ENCODE results near the gene ABCF3.
"Not testable (repeated sequence)": the region's sequence is repeated elsewhere in the genome, so short reads cannot be mapped to it uniquely, and the experiment has no call there.

ABCF3 gene

DNA sequence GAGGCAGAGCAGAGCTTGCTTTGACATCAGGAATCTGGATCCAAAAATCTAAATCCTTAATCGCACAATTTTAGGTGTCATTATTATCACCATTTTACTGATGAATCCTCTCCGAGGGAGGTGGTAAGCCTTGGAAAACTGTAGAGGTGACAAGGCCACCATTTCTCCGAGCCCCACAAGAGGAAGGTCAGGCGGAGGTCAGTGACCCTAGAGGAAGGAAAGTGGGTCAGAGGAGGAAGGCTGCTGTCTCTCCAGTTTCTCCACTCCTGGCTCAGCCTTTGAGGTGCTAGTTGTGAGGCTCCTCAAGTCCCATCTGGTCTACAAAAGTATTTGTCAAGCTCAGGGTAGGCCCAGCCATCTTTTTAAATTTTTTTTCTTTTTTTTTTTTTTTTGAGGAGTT, 27.6 kb upstream of the ABCF3 start:
- TF ChIP-seq, protein P1, sequence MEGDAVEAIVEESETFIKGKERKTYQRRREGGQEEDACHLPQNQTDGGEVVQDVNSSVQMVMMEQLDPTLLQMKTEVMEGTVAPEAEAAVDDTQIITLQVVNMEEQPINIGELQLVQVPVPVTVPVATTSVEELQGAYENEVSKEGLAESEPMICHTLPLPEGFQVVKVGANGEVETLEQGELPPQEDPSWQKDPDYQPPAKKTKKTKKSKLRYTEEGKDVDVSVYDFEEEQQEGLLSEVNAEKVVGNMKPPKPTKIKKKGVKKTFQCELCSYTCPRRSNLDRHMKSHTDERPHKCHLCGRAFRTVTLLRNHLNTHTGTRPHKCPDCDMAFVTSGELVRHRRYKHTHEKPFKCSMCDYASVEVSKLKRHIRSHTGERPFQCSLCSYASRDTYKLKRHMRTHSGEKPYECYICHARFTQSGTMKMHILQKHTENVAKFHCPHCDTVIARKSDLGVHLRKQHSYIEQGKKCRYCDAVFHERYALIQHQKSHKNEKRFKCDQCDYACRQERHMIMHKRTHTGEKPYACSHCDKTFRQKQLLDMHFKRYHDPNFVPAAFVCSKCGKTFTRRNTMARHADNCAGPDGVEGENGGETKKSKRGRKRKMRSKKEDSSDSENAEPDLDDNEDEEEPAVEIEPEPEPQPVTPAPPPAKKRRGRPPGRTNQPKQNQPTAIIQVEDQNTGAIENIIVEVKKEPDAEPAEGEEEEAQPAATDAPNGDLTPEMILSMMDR (IDR thresholded peaks at IDR 0.05; ENCODE audit: borderline replicate concordance, insufficient read depth, low read depth, low read length): no peak
- no peak overlapping the region for H3K4me3 ChIP-seq (ENCODE audit: low read depth, low read length)

DNA sequence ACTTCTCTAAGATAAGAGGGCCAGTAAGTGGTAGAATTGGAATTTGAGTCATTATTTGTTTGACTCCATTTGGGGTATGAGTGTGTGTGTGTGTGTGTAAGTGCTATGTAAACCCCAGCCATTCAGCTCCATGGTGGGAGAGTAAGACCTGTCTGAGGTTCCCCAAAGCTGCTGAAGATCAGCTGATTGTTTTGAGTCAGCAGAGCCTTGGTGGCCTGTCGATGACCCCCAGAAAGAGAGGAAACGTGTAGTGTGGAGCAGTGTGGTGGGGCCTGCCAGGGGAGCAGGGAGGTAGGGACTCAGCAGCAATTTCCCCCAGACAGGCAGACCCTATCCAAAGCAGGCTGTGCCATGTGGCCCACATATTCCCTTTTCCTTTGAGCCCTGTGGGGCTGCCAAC, 25.5 kb upstream of the ABCF3 start:
- H3K4me3 ChIP-seq (ENCODE audit: low read depth, low read length): no peak overlapping the region
- TF ChIP-seq, protein P1 (IDR thresholded peaks at IDR 0.05; ENCODE audit: borderline replicate concordance, insufficient read depth, low read depth, low read length): no peak

DNA sequence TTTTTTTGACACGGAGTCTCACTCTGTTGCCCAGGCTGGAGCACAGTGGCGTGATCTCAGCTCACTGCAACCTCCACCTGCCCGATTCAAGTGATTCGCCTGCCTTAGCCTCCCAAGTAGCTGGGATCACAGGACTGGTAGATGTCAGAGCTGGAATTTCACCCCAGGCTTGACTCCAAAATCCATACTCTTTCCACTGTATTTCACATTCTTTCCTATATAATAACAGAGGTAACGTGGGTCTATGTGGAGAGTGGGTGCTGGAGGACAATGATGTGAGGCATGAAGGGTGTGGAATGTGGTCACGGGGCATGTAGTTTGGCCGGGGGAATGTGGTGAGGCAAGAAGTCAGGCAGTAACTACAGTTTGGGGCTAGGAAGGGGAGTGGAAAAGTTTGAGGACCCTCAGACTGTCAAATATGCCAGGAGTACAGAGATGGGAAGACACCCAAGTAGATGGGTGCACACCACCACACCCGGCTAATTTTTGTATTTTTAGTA, 23.4 kb upstream of the ABCF3 start:
- H3K4me3 ChIP-seq (ENCODE audit: low read depth, low read length): not testable (repeated sequence)

DNA sequence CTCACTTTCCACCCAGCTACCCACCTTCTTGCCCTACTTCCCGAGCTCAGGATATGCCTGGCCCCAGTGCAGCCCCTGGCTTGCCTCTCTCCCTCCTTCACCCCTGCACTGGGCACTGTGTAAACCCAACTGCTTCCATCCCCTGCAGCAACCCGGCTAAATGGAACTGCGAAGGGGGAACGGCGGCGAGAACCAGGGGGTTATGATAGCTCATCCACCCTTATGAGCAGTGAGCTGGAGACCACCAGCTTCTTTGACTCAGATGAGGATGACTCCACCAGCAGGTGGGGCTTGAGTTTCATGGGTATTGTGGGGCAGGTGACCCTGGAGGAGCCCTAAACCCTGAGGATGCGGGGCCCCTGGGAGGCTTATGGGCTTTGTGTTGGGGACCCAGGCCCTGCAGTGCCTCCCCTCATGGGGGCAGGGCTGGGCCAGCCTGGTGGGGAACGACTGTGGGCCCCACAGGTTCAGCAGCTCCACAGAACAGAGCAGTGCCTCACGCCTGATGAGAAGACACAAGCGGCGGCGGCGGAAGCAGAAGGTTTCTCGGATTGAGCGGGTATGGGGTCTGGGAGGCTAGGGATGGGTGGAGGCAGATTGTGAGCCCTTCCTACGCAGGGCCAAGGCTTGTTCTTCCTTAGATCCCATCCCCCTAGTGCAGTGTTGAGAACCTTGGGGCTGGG, 21.2 kb upstream of the ABCF3 start:
- TF ChIP-seq, protein P1 (IDR thresholded peaks at IDR 0.05; ENCODE audit: borderline replicate concordance, insufficient read depth, low read depth, low read length): no peak
- no peak overlapping the region for H3K4me3 ChIP-seq (ENCODE audit: low read depth, low read length)

DNA sequence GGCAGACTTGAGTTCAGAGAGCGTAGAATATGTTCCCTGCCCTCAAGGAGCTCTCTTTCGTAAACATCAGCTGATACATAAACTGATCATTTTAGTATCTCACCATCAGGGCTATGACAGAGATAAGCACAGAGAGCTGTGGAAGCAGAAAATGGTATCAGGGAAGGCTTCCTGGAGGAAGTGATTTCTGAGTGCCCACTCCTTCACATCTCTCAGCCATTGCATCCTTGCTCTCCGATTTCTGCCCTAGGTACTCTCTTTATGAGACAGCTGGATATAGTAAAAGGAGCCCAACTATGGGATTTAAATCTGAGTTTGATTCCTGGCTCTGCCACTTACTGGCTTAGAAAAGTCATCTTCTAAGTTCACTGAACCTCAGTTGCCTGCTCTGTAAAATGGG, 20.5 kb upstream of the ABCF3 start:
- no peak overlapping the region for H3K4me3 ChIP-seq (ENCODE audit: low read depth, low read length)
- TF ChIP-seq, protein P1 (IDR thresholded peaks at IDR 0.05; ENCODE audit: borderline replicate concordance, insufficient read depth, low read depth, low read length): no peak

DNA sequence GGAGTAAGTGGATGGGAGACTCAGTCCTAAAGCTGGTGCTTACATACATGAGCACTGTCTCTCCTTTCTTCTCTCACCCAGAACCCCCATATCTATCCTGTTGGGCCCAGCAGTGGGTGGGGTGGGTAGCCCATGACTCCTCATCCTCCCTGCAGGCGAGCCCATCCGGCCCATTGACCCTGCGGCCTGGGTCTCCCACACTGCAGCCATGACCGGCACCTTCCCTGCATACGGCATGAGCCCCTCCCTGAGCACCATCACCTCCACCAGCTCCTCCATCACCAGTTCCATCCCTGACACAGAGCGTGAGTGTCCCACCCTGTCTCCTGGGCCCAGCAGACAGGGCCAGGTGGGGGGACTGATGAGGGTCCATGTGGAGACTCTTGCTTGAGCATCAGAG, 19.3 kb upstream of the ABCF3 start:
- TF ChIP-seq, protein P1 (IDR thresholded peaks at IDR 0.05; ENCODE audit: borderline replicate concordance, insufficient read depth, low read depth, low read length): no peak
- H3K4me3 ChIP-seq (ENCODE audit: low read depth, low read length): no peak overlapping the region

DNA sequence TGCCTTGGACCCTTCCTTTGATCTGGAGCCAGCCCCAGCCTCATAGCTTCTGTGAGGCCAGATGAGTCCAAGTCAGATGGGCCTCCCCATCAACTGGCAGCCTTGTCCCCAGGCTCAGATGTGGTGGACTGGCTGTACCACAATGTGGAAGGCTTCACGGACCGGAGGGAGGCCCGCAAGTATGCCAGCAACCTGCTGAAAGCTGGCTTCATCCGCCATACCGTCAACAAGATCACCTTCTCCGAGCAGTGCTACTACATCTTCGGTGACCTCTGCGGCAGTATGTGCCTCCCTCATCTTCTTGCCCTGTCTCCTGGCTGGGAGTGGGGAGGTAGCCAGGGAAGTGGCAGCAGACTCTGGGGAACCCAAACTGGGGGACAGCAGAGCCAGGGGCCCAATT, 18.2 kb upstream of the ABCF3 start:
- TF ChIP-seq, protein P1 (IDR thresholded peaks at IDR 0.05; ENCODE audit: borderline replicate concordance, insufficient read depth, low read depth, low read length): no peak

More for the DNA sequence above, 18.2 kb upstream of the ABCF3 start:
- H3K4me3 ChIP-seq (ENCODE audit: low read depth, low read length): no peak overlapping the region
